Forelimb muscle (tissue), 1 donor: Measurements from ENCODE around the gene OR10K2. TPM values are rescaled to one million over a fixed set of nuclear protein-coding genes. Genes with fewer than 3 reads are reported as not detected.
"Not testable (repeated sequence)": the region's sequence is repeated elsewhere in the genome, so short reads cannot be mapped to it uniquely, and the experiment has no call there.

ENCODE experiments used
- DNase-seq: peaks from one replicate; pipeline ENCODE4 v3.0.0-alpha.2; 2013; ENCODE audit warnings: low read depth
- polyA plus RNA-seq: library from polyadenylated mRNA; unstranded; fragments of 120-200 nt; gene quantifications from one replicate; pipeline ENCODE4 v1.2.1, GENCODE V29; 2013; ENCODE audit not compliant: insufficient read length

Gene OR10K2
- not detected for polyA plus RNA-seq

GRCh38 chr1:158426137-158426536 lies at the start of gene OR10K2:
Gene OR10K2 (minus strand): TSS chr1:158426237. CDS start chr1:158420866, 5,371 bp downstream.
- DNase-seq = no peak

- no peak for DNase-seq
These were observed 45.9 kb upstream of the OR10K2 start, which contains the start of gene OR10R2 for GRCh38 chr1:158471920-158472319. Gene OR10R2 (plus strand): TSS chr1:158472220. CDS start chr1:158472326, 106 bp downstream.

GRCh38 chr1:158461534-158461933 lies 35.5 kb upstream of the OR10K2 start, which contains the start of gene OR10K1:
Gene OR10K1 (plus strand): TSS chr1:158461834. CDS start chr1:158465562, 3,728 bp downstream.
- DNase-seq = no peak

- no peak for DNase-seq
These were observed 32.2 kb upstream of the OR10K2 start for GRCh38 chr1:158458263-158458662.

DNA sequence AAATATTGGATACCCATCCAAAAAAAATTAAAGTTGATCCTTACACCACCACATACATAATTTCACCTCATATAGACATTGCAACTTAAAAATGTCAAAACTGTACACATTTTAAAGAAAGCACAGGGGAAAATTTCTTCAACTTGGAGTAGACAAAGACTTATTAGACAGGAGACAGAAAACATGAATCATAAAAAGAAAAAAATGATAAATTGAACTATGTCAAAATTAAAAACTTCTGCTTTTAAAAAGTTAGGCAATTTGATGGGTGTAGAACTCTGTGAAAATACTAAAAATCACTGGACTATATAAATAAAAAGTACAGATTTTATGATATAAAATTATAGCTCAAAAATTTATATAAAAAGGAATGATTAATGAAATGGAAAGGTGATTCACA lies 31.2 kb upstream of the OR10K2 start:
- DNase-seq = no peak

GRCh38 chr1:158454537-158454936 lies 28.5 kb upstream of the OR10K2 start:
- DNase-seq = no peak

GRCh38 chr1:158445376-158445775 lies 19.3 kb upstream of the OR10K2 start:
- DNase-seq = no peak

GRCh38 chr1:158434741-158435140 lies 8.7 kb upstream of the OR10K2 start:
- no peak for DNase-seq

DNA sequence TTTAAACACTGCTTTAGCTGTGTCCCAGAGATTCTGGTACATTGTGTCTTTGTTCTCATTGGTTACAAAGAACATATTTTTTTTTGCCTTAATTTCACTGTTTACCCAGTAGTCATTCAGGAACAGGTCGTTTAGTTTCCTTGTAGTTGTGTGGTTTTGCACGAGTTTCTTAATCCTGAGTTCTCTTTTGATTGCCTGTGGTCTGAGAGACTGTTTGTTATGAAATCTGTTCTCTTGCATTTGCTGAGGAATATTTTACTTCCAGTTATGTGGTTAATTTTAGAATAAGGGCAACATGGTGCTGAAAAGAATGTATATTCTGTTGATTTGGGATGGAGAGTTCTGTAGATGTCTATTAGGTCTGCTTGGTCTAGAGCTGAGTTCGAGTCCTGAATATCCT lies 4.1 kb upstream of the OR10K2 start:
- not testable (repeated sequence) for DNase-seq

- DNase-seq = no peak
These were observed 1.0 kb downstream of the OR10K2 start for GRCh38 chr1:158425027-158425426.

- DNase-seq = no peak
These were observed 3.8 kb downstream of the OR10K2 start for GRCh38 chr1:158422212-158422611.

- no peak for DNase-seq
These were observed 8.5 kb downstream of the OR10K2 start for GRCh38 chr1:158417586-158417985.

DNA sequence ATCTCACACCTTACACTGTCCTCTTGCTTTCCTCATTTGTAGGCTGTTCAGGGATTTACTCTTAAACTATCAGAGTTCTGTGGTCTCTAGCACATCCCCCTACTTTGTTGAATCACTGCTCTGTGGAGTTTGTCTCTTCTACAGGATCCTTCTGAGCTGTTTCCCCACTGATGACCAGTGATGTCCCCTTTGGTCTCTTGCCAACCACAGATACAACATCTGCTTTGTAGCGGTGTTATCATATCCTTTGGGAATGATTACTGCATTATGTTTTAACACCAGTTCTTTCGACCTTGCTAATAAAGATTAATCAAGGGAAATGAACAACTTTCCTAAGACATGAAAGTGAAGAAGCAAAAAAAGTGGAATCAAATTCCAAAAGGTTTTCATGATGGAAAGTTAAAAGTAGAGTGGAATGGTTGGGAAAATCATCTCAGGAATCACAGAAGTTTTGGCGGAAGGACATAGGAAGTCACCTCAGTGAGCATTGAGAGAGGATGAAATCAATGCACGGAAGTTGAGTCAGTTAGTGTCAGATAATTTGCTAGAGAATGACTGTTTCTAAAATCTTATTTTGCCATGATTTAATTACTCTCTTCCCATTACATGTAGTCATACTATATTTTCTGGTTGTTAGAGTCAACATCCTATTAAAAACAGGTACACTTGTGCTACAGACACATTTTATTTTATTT lies 11.2 kb downstream of the OR10K2 start:
- DNase-seq = no peak

DNA sequence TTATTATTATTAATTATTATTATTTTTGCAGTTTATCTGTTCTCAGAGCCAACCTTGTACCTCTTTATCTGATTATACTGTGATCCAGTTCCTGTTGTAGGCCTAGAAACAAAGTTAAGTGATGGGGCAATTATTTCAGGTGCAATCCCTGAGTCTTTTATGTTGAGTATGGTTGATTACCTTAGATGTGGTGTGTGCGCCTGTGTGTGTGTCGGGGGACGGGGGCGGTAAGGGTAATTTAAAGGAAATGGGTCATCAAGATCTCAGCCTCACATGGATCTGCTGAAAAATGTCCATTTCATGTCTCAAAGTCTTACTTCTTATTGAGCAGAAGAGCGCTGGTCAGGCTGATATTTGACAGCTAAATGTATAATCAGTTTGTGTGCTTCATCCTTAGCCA lies 18.9 kb downstream of the OR10K2 start:
- no peak for DNase-seq

DNA sequence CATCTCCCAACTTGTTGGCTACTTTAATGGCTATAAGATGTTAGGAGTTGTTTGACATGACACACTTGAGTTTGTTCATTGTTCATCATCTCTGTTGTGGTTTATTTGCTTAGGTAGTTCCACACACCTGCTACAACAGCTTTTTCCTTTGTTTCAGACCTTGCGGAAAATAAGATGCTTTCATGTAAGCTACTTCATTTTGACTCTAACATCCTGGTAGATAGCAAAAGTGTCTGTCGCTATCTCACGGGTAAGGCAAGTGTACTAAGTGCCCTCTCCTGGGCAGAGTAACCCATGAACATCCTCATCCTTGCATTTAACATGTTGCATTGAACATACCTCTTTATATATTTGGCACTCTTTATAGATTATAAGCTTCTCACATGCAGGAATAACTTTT lies 25.2 kb downstream of the OR10K2 start:
- DNase-seq = no peak

GRCh38 chr1:158398818-158399514 lies 27.1 kb downstream of the OR10K2 start, which contains the start of gene OR10T2:
Gene OR10T2 (minus strand): TSS chr1:158399466. CDS start chr1:158399466, 0 bp downstream.
- DNase-seq = no peak

DNA sequence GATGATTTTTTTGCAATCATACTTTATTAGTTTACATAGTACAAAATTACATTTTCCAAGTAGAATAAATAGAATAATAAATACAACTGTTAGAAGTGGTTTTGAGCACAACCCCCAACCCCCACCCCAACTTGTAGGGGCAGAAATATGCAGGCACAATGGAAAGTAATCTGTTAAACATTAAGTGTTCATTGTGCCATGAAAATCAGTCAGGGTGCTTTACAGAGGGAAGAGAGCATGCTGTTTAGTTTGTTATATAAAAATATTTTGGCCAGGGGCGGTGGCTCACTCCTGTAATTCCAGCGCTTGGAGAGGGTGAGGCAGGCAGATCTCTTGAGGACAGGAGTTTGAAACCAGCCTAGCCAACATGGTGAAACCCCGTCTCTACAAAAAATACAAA lies 29.4 kb downstream of the OR10K2 start:
- no peak for DNase-seq

DNA sequence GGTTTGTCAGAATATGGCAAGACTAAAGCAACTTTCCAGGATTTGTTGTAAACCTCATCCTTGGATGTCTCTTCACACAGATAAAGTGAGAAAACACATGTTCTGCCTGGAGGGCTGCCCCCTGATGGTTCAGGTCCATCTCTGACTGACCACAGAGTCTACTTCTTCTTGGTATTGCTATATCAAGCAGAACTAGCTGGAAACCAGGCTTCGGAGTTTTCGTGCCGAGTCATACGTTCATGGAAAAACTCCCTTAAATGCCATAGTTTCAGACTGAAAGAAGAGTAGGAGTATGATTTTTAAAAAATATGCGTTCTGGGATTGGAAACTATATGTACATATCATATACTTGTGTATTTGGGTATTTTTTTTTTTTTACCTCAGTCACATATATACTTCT lies 32.6 kb downstream of the OR10K2 start:
- no peak for DNase-seq

DNA sequence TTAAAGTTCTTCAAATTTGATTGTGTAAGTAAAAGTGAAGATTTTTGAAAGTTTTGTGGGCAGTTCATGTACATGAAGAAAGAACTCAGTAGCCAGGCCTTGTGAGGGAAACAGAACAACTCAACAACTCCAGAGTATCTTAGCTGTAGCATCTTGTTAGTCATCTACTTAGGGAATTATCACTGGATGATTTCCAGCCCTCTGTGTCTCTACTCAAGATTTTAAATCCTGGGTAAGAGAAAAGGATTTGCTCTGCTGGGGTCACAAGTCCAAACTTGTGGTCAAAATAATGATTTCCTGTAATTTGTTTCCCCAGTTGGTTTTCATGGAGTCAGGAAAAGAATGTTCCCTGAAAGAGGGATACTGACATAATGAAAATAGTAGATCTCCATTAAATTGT lies 34.9 kb downstream of the OR10K2 start:
- DNase-seq = no peak

DNA sequence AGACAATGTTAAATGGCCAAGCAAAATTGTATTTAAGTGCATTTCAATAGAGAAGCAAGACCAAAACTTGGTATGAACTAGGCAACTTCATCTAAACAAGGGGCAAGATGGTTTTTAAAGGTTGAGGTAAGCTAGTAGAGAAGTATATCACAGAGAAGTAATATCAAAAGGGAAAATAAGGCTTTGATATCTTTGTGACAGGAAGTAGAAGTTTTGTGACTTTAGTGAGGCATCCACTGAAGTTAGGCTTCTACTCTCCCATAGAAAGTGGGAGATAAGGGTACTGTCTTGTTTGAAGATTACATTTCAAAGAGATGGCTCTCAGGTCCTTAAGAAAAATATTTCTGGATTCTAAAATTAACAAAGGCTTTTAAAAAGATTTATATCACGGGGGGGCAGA lies 35.7 kb downstream of the OR10K2 start:
- no peak for DNase-seq

- DNase-seq = no peak
These were observed 51.2 kb downstream of the OR10K2 start for GRCh38 chr1:158374860-158375259.

- not testable (repeated sequence) for DNase-seq
These were observed 51.9 kb downstream of the OR10K2 start for GRCh38 chr1:158374101-158374500.
